NCI-H2107 treated with DMSO at 0.1 percent for 48 hours (cell line): Measurements from ENCODE around the gene PDGFRB.

Source experiments
- DNase-seq: peaks from one replicate; lab custom pipeline; 2025; ENCODE audit not compliant: unreplicated experiment; lab: John Stamatoyannopoulos, UW

Gene PDGFRB

DNA sequence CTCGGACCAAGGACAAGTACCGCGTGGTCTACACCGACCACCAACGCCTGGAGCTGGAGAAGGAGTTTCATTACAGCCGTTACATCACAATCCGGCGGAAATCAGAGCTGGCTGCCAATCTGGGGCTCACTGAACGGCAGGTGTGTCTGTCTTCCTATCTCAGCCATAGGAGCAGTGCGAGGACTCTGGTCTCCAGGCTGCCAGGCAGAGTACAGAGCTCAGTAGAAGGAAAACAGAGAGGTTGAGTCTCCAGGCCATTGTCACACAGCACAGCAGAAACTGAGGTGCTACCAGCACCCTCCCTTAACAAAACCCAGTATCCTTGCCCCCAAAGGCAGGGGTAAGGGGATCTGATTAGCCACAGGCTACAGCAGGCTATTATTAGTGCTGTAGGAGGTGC, 27.1 kb upstream of the PDGFRB start:
- DNase-seq: no peak

DNA sequence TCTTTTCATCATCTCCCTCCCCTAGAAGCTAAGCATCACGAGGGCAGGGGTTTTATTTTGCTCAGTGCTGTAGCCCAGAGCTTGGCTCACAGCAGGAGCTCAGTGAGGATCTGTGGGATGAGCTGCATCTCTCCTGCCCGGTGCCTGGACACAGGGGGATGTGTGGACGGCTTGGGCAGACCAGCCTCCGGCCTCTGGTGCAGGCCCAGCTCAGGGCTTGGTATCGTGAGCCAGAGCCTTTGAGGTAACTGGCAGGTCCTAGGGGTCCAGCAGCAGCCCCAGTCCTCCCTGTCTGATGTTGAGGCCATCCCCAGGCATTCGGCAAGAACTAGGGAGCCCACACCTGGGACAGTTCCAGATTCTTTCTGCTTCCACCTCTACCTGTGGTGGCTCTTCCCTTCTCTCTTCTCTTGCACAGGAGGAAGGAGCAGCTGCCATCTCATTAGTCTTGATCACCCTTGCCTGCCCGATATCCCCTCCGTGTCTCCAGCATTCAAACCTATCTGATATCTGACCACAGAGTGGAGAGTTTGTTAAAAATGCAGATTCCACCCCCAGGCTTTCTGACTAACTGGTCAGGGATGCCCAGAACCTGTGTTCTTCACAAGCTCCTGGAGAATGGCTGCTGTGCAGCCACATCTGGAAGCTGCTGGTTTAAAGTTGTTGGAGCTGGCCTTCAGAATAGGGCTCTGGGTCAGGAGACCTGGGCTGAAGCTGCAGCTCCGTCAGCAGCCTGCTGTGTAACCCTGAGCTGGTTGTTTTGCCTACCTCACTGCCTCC, 26.3 kb upstream of the PDGFRB start:
- no peak for DNase-seq

DNA sequence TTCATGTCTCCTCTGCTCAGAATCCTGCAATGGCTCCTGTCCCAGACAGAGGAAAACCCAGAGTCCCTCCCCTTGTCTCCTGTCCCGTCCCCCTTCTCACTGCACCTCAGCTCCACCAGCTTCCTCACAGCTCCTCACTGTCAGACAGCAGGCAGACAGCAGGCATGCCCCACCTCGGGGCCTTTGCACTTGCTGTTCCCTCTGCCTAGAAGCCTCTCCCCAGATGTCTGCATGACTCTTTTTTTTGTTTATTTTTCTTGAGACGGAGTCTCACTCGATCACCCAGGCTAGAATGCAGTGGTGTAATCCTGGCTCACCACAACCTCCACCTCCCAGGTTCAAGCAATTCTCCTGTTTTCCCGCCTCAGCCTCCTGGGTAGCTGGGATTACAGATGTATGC, 25.4 kb upstream of the PDGFRB start:
- no peak for DNase-seq

DNA sequence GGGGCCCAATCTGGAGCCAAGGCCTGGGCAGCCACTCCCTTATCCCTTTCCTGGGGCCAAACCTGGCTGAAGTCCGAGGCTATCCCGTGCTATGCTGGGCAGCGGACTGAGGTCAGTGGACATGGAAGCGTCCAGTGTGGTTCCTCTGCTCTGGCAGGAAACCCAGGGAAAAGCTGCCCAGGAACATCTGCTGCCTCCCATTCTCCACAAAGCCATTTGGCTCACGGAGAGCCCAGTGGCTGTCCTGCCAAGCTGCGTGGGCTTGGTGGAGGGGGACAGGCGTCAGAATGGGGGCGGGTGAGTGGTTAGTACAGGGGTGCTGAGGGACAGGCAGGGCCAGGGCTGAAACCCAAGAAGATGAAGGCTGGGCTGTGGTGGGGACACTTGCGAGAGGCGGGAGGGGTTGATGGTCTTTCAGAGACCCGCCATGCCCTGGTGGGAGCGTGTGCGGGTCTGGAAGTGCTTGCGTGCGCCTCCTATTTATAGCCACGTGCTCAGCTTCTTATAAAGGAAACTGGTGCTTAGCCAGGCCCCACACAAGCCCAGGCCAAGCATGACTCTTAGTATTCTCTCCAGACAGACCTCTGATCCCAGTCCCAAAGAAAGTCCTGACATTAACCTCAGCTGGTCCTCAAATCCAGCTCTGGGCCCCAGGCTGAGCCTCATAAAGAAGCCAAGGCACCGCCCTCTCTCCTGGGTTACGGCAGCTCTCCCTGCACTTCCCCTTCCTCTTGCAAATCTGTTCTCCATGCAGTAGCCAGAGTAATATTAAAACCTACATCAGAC, 24.8 kb upstream of the PDGFRB start:
- DNase-seq: no peak

DNA sequence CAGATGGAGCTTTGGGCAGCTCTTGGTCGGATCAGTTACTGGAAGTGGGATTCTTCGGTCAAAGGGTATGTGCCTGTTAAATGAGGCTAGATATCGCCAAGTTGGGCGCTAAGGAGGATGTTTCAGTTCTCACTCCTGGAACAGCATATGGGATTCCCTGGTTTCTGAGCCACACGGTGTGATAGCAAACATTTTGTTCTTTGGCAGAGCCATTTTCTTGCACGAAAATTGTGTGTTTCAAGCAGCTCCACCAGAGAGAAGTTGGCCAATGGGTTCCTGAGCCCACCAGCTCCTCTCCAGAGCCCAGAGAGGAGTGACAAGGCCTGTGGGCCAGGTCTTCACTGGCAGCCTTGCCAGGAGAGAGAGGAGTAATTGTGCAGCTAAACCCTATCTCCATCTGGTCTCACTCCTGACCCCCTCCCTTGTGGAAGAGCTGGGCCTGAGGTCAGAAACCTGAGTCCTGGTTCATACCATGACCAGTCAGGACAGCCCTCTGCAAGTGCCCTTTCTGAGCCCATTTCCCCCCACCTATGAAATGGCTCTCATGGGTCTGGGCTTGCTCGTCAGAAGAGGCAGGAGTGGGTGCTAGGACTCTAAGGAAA, 23.5 kb upstream of the PDGFRB start:
- DNase-seq: no peak

DNA sequence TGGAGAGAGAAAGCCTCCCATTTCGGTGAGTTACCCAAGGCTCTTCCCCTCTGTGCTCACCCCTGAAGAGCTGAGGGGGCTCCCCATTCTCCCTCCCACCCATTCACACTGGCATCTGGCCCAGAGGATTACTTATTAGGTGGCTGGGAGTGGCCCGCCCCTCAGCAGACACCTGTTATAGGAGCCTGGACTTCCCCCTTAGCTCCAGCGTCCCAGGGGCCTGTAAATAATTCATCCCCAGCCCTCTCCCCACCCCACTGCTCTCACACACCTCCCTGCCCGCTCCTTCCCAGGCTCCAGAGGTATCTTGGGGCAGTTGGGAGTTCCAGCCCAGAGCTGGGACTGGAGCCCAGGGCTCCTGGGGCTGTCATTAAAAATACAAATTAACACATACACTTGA, 22.6 kb upstream of the PDGFRB start:
- no peak for DNase-seq

DNA sequence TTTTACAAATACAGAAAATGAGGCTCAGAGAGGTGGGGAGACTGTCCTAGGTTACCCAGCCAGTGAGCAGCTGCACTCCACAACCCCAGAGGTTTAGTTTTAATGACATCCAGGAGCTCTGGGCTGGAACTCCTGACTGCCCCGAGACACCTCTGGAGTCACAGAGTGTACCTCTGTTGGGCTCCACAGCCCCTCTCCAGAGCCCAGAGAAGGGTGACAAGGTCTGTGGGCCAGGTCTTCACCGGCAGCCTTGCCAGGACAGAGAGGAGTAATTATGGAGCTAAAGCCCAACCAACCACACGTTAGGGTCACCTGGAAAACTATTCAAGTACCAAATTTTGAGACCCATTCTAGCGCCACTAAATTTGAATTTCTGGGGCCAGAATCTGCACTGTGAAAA, 22.1 kb upstream of the PDGFRB start:
- DNase-seq: no peak

DNA sequence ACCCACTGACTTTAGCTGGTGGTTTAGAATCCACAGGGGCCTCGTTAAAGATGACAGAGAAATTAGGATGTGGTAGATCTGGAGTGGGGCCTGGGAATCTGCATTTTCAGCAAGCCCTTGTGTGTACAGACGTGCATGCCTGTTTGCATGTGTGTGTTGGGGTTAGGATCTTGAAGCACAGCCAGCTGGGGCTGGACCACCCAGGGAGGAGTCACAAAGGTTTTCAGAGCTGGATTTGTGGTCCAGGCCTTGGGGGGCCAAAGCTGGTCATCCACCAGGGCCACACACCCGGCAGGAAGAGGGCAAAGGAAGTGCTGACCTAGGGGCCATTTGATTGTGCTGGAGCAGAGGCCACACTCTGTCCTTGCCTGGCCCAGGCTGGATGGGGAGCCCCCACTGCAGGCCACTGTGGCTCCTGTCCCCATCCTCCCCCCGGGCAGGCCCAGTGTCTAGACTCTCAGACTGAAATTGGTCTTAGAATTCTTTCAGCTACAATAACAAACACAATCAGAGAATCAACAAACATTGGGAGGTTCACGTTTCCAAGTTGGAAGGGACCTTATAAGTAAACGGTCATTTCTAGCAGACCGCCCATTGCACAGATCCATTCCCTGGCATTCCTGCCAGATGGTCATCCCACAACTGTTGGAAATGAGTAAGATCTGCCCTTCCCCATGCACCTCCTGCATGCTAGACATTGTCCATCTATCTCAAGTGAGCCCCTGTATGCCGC, 21.3 kb upstream of the PDGFRB start:
- no peak for DNase-seq

DNA sequence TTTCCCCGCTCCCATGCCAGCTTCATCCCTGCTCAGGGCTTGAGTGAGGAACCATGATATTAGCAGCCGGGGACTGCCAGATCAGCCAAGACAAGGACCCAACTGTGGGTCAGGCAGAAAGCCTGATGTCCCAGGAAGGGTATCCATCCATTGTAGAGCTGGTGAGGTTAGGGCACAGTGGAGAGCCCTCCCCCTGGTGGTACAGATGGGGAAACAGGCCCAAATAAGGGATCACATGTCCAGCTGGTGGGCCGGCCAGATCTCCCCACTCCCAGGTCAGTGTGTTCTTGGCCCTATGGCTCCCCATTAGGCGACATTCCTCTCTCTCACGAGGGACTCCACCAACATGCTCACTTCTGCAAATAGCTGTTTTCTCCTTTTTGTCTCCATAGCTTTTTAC, 19.9 kb upstream of the PDGFRB start:
- no peak for DNase-seq

DNA sequence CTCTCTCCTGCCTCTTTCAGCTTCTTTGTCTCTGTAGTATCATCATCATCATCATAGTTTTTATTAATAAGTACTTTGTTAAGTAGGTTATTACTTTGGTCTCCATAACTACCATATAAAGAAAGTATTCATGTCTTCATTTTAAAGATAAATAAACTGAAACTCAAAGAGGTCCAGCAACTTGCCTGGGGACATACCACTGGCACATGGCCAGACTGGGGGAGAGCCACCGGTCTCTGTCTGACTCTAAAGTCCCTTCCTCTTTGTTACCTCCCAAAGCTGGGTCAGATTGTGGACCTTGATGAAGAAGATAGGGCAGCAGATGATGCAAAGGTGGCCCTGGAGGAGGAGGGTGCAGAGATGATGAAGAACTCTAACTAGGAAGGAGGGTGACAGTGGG, 19.4 kb upstream of the PDGFRB start:
- DNase-seq: no peak

DNA sequence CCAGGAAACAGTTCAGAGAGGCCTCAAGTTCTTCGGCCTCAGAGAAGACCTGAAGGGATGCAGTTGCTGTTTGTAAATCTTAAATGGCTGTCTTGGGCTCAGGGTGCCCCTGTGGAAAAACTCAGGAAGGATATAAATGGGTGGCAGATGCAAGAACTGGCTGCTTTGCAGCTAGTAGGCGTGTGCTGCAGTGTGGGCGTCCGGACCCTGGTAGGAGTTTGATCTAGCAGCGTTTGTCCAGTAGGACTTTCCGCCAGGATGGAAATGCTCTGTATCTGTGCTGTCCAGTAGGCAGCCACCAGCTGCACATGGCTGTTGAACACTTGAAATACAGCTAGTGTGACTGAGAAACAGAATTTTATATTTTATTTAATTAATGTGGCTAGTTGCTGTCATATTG, 18.6 kb upstream of the PDGFRB start:
- DNase-seq: no peak

DNA sequence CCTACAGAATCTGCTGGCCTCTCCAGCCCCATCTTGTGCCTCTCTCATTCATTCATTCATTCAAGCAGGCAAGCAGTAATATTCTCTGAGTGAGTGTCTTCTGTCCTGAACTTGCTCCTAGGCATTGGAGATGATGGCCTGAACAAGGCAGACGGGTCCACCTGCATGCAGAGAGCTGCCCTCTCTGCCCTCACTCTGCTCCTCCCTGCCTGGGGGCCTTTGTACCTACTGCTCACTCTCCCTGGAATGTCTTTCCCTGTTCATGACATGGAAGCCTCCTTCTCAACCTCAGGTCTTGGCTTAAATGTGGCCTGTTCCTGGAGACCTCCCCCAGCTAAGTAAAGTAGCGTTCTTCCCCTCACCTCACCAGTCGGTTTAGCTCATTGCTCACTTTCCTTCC, 17.5 kb upstream of the PDGFRB start:
- DNase-seq: no peak

DNA sequence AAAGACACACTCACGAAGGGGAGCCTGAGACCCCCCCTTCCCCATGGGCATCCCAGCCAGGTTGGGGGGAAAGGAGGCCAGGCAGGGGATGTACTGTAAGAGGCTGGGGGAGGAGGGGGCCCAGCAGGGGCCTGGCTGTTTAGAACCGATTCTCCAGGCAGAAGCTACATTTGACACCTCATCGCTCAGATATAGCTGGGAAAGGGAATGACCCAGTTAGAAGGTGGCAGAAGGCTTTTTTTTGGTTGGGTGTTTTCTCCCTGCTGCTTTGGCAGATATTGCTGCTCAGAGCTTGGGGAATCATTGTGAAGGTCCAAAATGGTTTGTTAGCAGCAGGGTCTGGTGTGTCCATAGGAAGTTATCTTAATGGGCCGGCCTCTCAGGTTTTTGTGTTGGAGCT, 16.9 kb upstream of the PDGFRB start:
- no peak for DNase-seq

DNA sequence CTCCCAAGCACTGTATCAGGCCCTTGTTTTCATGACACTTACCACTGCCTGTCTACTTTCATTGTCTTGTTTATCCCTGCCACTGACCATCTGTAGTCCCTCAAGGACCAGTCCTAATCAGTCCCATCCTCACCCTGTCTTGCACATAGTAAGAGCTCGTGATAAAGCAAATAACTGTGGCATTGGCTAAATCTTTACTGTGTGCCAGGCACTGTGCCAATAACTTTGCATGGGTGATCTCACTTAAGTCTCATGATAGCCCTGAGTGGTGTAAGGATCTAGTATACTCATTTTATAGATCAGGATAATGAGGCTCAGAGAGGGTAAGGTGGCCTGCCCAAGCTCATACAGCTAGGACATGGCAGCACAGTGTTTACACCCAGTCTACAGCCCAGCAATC, 16.5 kb upstream of the PDGFRB start:
- DNase-seq: no peak

DNA sequence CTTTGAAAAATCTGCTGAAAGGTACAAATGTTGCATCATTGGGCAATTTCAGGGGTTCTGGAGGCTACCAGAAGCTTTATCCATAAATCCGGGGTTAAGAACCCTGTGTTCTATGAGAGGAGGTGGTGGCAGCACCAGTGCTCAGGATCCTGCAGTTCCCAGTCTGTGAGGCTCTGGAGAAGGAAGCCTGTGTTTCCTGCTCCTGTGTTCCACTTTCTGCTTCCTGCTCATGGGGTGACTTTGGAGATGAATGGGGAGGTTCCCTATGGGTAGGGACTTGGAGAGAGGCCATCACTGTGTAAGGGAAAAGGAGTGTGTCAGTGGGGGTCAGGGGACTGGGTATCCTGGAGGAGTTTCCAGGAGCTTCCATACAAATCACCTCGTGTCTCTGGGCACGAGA, 13.2 kb upstream of the PDGFRB start:
- DNase-seq: no peak

DNA sequence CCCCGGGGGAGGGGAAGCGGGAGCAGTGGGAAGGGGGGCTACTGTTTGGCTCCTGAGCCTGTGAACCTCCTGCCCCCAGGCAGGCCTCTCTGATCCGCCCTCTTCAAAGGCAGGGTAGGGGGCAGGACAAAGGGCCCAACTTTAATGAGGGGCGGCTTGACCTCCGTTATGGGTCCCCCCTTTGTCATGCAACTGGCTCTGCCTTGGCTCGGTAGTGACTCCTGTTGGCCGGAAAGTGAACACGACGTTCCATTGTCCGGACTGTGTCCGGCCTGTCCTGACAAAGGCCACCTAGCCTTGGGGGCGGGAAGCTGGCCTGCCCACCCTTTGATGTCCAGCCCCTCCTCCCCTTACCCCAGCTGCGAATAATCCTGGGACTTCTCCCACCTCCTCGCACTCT, 12.3 kb upstream of the PDGFRB start:
- DNase-seq: no peak

DNA sequence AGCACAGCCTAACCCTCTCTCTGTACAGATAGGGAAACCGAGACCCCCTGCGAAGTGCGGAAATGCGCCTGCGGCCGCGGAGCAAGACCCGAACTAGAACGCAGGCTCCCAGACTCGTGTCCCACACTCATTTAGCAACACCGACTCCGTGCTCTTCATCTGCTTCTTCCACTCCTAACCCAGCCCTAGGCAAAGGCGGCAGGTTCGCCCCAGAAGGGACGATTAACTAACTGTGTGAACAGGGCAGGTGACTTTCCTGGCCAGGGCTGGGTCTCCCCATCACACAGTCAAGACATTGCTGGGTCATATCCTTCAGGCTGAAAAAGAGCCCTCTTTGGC, 11.8 kb upstream of the PDGFRB start:
- no peak for DNase-seq

DNA sequence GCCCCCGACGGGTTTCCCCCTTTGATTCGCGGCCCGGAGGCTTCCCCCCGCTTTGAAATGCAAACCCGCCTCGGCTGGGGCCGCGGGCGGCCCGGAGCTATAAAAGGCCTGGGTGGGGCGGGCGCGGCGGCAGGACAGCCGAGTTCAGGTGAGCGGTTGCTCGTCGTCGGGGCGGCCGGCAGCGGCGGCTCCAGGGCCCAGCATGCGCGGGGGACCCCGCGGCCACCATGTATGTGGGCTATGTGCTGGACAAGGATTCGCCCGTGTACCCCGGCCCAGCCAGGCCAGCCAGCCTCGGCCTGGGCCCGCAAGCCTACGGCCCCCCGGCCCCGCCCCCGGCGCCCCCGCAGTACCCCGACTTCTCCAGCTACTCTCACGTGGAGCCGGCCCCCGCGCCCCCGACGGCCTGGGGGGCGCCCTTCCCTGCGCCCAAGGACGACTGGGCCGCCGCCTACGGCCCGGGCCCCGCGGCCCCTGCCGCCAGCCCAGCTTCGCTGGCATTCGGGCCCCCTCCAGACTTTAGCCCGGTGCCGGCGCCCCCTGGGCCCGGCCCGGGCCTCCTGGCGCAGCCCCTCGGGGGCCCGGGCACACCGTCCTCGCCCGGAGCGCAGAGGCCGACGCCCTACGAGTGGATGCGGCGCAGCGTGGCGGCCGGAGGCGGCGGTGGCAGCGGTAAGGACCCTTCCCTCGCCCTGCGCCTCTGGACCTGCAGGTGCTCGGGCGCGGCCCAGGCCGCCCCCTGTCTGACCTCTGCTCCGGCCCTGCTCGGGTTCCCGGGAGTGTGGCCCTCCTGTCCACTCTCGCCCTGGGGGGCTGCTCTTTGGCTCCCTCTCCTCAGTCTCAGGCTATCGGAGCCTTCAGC, 11.2 kb upstream of the PDGFRB start, which contains the start of gene CDX1:
CDX1 (plus strand) TSS at position 129 of the 862 bp plus-strand sequence; CDS start at position 228, 99 bp downstream.
- DNase-seq: no peak

DNA sequence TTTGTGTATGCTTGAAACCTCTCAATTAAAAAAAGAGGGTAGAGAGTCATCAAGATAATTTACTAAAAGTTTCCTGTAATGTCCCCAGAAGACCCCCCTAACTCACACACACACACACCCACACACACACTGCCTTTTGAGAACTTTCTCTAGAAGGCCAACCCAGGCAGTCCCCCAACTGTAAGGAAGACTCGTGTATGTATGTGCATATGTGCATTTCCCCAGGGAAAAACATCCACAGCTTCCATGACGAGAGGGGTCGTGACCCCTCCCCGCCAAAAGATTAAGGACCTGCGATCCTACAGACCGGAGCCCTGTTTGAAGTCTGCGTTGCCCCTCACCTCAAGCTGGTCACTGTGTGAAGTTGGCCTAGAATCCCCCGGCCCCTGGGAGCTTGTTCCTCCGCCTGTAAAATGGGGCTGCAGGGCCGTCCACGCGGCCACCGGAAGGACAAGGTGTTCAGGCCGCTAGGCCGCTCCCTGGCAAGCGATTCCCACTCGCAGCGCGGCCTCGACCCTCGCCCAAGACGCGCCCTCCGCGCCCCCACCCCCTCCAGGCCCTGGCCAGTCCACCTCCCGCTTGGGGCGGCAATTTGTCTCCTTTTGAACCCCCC, 10.5 kb upstream of the PDGFRB start:
- no peak for DNase-seq
